Chondrocyte (in vitro differentiated cells): ENCODE measurements around the gene KRT38. TPM values are rescaled to one million over a fixed set of nuclear protein-coding genes. Genes with fewer than 3 reads are reported as not detected.
"Not testable (repeated sequence)": the region's sequence is repeated elsewhere in the genome, so short reads cannot be mapped to it uniquely, and the experiment has no call there.

Experiments used
- DNase-seq: peaks from one replicate; pipeline ENCODE4 v3.0.0; 2021; ENCODE audit warnings: mixed read lengths, low spot score
- H3K27ac Mint-ChIP-seq: one replicate; pipeline ENCODE4 v1.8.0; 2021; ENCODE audit warnings: mild to moderate bottlenecking, moderate library complexity, mixed read lengths; ENCODE audit not compliant: unreplicated experiment
- H3K27me3 Mint-ChIP-seq: 2 replicates; pipeline ENCODE4 v1.8.0; 2021; ENCODE audit warnings: low read depth, mixed read lengths
- H3K36me3 Mint-ChIP-seq: 2 replicates; pipeline ENCODE4 v1.8.0; 2021; ENCODE audit warnings: low read depth, mixed read lengths
- H3K4me1 Mint-ChIP-seq: 2 replicates; pipeline ENCODE4 v1.8.0; 2021; ENCODE audit warnings: low read depth, mild to moderate bottlenecking, mixed read lengths
- H3K4me3 Mint-ChIP-seq: one replicate; pipeline ENCODE4 v1.8.0; 2021; ENCODE audit warnings: mild to moderate bottlenecking, moderate library complexity, mixed read lengths; ENCODE audit not compliant: unreplicated experiment
- H3K9me3 Mint-ChIP-seq: 2 replicates; pipeline ENCODE4 v1.8.0; 2021; ENCODE audit warnings: low read depth, mixed read lengths
- total RNA-seq: library from RNA; stranded (reverse); gene quantifications from 3 replicates; pipeline ENCODE4 v1.2.1, GENCODE V29; 2021
- TF ChIP-seq, protein P1 (sequence below): fragments of 200-600 bp; sonication (generic); IDR thresholded peaks from 2 replicates; pipeline ENCODE4 v1.5.0; 2021; ENCODE audit warnings: antibody characterized with exemption, mild to moderate bottlenecking, moderate library complexity

KRT38 gene
- total RNA-seq, 1 donor from 2014 or later = not detected

DNA sequence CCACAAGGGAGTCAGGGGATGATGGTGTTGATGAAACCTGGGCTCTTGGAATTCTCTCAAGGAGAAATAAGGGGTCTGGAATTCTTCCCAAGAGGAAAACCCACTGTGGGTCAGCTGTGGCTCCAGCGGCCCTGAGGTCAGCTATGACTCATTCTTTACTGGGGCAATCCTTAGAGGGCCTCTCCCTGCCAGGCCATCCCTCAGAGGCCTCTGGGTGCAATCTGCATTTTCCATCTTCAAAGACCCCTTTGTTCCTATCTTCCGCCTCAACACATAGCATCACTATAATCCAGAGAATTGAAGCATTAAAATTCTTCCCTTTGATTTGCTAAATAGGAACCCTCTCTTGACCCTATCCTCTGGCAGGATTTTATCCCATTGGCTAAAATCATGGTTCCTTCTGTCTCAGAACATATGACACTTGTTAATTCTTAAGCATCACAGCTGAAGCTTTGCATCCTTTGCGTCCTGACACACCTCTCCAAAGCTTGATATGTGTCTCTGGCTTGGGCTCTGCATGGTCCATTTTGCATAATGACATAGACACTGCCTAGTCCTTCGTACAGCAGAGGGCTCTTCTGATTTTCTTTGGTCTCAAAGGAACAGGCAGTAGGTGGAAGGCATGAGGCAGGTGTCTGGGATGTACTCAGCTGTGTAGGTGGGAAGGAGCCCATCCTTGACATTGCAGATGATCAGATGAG is 12.0 kb downstream of the KRT38 start:
- Mint-ChIP-seq H3K27ac (no peak overlapping the region), H3K4me1 (no peaks in the 10 kb centered on the region), H3K27me3 (peaks cover 6% of the 10 kb centered on the region), H3K36me3 (no peaks in the 10 kb centered on the region), H3K4me3 (no peak overlapping the region), H3K9me3 (no peaks in the 10 kb centered on the region)
- no peak for DNase-seq
- TF ChIP-seq, protein P1, sequence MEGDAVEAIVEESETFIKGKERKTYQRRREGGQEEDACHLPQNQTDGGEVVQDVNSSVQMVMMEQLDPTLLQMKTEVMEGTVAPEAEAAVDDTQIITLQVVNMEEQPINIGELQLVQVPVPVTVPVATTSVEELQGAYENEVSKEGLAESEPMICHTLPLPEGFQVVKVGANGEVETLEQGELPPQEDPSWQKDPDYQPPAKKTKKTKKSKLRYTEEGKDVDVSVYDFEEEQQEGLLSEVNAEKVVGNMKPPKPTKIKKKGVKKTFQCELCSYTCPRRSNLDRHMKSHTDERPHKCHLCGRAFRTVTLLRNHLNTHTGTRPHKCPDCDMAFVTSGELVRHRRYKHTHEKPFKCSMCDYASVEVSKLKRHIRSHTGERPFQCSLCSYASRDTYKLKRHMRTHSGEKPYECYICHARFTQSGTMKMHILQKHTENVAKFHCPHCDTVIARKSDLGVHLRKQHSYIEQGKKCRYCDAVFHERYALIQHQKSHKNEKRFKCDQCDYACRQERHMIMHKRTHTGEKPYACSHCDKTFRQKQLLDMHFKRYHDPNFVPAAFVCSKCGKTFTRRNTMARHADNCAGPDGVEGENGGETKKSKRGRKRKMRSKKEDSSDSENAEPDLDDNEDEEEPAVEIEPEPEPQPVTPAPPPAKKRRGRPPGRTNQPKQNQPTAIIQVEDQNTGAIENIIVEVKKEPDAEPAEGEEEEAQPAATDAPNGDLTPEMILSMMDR = no peak

DNA sequence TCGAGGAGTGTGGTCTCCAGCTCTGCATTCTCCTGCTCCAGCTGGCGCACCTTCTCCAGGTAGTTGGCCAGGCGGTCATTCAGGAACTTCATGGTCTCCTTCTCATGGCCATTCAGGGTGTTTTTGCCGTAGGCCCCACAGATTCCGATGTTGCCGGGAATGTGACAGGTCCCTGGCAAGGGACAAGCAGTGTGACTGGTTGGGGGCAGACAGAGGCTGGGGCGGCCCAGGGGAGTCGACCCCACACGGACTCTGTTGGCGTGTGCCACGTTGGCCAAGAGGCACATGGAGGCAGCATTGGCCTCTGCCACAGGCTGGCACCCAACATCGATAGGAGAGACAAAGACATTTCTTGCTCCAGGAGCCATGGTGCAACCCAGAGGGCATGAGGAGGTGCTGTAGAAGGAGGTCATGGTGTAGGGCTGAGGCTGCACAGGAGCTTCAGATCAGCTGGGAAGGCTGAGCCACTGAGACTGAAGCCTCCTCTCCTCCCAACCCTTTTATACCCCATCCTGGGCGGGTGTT is 16.6 kb downstream of the KRT38 start, which contains the start of gene KRT37:
Gene KRT37 (minus strand): TSS at position 475 of the 525 bp plus-strand sequence. CDS start 62 bp downstream, at position 413.
- DNase-seq = no peak
- H3K4me3 Mint-ChIP-seq = no peak within 1 kb of the TSS
- no peaks in the 10 kb centered on the region for H3K9me3 Mint-ChIP-seq
- peaks cover 9% of the 10 kb centered on the region for H3K27me3 Mint-ChIP-seq
- no peaks in the 10 kb centered on the region for H3K4me1 Mint-ChIP-seq
- H3K27ac Mint-ChIP-seq = no peak within 1 kb of the TSS
- TF ChIP-seq, protein P1 = no peak
- no peaks in the 10 kb centered on the region for H3K36me3 Mint-ChIP-seq

DNA sequence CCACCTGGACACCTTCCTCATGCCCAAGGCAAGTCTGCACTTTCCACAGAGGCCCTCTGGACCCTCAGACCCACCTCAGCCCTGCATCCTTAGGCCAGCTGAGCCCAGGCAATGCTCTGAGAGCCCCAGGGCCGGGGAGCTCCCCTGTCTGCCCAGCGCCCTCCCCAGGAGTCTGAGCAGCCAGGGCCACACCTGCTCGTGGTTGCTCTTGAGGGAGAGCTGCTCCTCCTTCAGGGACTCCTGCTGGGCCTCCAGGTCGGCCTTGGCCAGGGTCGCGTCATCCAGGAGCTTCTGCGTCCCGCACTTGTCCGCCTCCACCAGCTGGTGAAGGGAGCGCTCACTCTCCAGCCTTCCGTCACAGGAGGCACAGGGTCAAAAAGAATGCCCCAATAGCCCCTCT is 18.2 kb downstream of the KRT38 start:
- not testable (repeated sequence) for H3K27me3 Mint-ChIP-seq, H3K27ac Mint-ChIP-seq, DNase-seq, H3K4me1 Mint-ChIP-seq, H3K4me3 Mint-ChIP-seq, H3K36me3 Mint-ChIP-seq, H3K9me3 Mint-ChIP-seq

DNA sequence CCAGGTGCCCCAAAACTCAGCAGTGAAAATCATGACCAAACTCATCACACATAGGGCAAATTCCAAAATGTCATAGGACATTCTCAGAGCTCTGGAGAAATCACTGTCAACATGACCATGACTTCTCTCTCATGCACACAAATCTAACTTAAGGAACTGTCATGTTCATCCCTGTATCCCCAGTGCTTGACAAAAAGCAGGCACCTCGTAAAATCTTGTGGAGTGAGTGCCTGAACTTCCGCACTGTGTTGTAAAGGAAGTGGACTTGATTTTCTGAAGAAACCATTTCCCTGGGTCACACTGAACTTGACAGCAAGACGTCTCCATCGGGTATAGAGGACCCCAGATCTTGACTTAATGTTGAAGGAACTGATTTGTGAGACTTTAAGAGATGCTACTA is 19.2 kb downstream of the KRT38 start:
- DNase-seq = no peak
- Mint-ChIP-seq H3K4me1 (peaks cover 3% of the 10 kb centered on the region), H3K4me3 (no peak overlapping the region), H3K27me3 (peaks cover 9% of the 10 kb centered on the region), H3K9me3 (no peaks in the 10 kb centered on the region), H3K36me3 (no peaks in the 10 kb centered on the region), H3K27ac (no peak overlapping the region)
- TF ChIP-seq, protein P1 = no peak

DNA sequence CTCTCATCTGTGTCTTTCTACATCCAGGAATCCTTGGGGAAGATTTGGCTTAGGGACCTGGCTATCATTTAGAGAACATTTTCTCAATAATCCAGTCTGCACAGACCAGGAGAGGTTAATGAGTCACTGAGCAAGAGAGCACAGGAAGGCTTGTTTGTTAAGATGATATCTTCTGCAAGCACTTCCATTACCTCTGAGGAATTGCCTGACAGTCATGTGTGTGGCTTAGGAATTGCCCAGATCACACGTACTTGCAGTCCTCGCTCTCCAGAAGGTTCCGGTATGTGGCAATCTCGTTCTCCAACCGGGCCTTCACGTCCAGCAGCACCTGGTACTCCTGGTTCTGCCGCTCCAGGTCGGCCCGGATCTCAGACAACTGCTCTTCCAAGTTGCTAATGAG is 19.7 kb downstream of the KRT38 start:
- no peaks in the 10 kb centered on the region for H3K36me3 Mint-ChIP-seq
- TF ChIP-seq, protein P1 = no peak
- no peaks in the 10 kb centered on the region for H3K9me3 Mint-ChIP-seq
- H3K4me3 Mint-ChIP-seq = no peak overlapping the region
- DNase-seq = no peak
- peaks cover 9% of the 10 kb centered on the region for H3K27me3 Mint-ChIP-seq
- H3K27ac Mint-ChIP-seq = no peak overlapping the region
- peaks cover 8% of the 10 kb centered on the region for H3K4me1 Mint-ChIP-seq

DNA sequence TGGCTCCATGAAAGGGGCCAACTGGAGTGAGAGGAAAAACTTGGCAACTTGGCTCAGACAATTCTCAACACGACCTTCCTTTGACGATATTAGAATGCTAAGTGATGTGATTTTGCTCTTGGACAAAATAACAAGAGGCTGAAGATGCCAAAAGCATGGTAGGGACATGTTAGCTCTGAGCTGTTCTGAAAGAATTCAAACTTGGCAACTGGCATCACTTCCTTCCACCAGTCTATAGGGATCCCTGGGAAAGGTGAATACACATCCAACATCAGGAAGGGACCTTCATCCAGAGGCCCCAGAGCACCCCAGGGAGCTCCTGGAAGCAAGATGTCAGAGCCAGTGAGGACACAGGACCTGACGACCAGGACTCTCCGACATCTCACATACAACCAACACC is 20.6 kb downstream of the KRT38 start:
- H3K9me3 Mint-ChIP-seq = no peaks in the 10 kb centered on the region
- peaks cover 9% of the 10 kb centered on the region for H3K27me3 Mint-ChIP-seq
- TF ChIP-seq, protein P1 = no peak
- no peak overlapping the region for H3K4me3 Mint-ChIP-seq
- peaks cover 16% of the 10 kb centered on the region for H3K4me1 Mint-ChIP-seq
- H3K27ac Mint-ChIP-seq = no peak overlapping the region
- DNase-seq = no peak
- H3K36me3 Mint-ChIP-seq = no peaks in the 10 kb centered on the region
